Astrocyte of the cerebellum (primary cell): ENCODE results near the gene CYFIP1.

Experiments
- DNase-seq: peaks from one replicate; pipeline ENCODE4 v3.0.0-alpha.2; 2011; ENCODE audit warnings: low read depth
- H3K4me3 ChIP-seq: 2 replicates; pipeline ENCODE4 v1.5.1; 2011; ENCODE audit warnings: mild to moderate bottlenecking, low read depth, low read length, moderate library complexity
- CTCF ChIP-seq: IDR thresholded peaks from 2 replicates; pipeline ENCODE4 v1.5.1; 2012; ENCODE audit warnings: low read length, low read depth, moderate library complexity, mild to moderate bottlenecking; ENCODE audit errors: missing control alignments
- in situ Hi-C: cut with HindIII; loops from 2 replicates; pipeline ENCODE4 v1.10.0; 2017; ENCODE audit warnings: low sequenced_read_pairs

CYFIP1 gene

GRCh38 chr15:22868495-22868894, 111.7 kb downstream of the CYFIP1 start:
- TF ChIP-seq CTCF: no peak
- no peak for DNase-seq
- no peak overlapping the region for H3K4me3 ChIP-seq
- in situ Hi-C loops: no loop called here

- in situ Hi-C loops: no loop called here
- DNase-seq: no peak
- no peak overlapping the region for H3K4me3 ChIP-seq
- no peak for TF ChIP-seq CTCF
These were observed 112.3 kb downstream of the CYFIP1 start for GRCh38 chr15:22867886-22868285.

DNA sequence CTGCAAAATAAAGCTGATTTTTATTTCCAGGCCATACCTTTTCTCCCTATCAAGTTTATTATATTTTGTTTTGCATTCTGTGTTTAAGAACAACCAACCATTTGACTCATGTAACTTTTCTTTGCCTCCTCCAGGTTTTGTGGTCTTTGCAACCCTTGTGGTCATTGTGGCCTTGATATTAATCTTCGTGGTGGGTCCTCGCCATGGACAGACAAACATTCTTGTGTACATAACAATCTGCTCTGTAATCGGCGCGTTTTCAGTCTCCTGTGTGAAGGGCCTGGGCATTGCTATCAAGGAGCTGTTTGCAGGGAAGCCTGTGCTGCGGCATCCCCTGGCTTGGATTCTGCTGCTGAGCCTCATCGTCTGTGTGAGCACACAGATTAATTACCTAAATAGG, 114.1 kb downstream of the CYFIP1 start:
- TF ChIP-seq CTCF: no peak
- in situ Hi-C loops: no loop called here
- DNase-seq: peak; percentile 69
- no peak overlapping the region for H3K4me3 ChIP-seq

DNA sequence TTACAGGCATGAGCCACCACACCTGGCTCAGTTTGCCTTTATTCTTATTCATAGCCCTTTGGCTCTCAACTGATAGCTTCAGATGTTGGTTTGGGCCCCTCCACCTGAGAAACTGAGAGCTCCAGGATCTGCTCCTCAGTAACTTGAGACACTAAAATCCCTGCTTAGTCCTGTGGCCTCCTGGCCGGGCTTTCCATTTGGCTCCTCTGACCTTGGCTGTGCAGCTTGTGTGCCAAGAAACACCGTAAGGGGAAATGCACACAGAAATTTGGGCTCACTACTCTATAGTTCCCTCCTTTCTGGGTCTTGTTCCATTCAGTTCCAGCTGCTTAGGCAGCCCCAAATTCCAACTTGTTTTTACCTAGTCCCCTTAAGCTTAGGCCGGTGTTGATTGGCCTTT, 116.8 kb downstream of the CYFIP1 start:
- DNase-seq: no peak
- TF ChIP-seq CTCF: no peak
- in situ Hi-C loops: no loop called here
- H3K4me3 ChIP-seq: no peak overlapping the region

GRCh38 chr15:22861161-22861560, 119.0 kb downstream of the CYFIP1 start:
- DNase-seq: no peak
- TF ChIP-seq CTCF: no peak
- no peak overlapping the region for H3K4me3 ChIP-seq
- in situ Hi-C loops: no loop called here

GRCh38 chr15:22856659-22857058, 123.5 kb downstream of the CYFIP1 start:
- no peak for DNase-seq
- no peak for TF ChIP-seq CTCF
- H3K4me3 ChIP-seq: no peak overlapping the region
- in situ Hi-C loops: no loop called here

- in situ Hi-C loops: no loop called here
- H3K4me3 ChIP-seq: no peak overlapping the region
- TF ChIP-seq CTCF: no peak
- no peak for DNase-seq
These were observed 124.4 kb downstream of the CYFIP1 start for GRCh38 chr15:22855791-22856190.
